Liver (tissue), 3 donors: Measurements from ENCODE around the gene PLXND1.

ENCODE experiments used
- CTCF ChIP-seq: fragments of 150-350 bp; IDR thresholded peaks from 2 replicates; pipeline ENCODE4 v1.5.1; 2017; ENCODE audit warnings: improper control_type of control experiment, low read depth, low read length; ENCODE audit not compliant: missing input control
- EGR1 ChIP-seq, 2 donors: IDR thresholded peaks; 2 replicates each; pipeline ENCODE4 v1.6.1; 2016 to 2018; ENCODE audit warnings: antibody characterized with exemption in 2 of 2, low read depth in 2 of 2
- FOXA1 ChIP-seq: IDR thresholded peaks from 2 replicates; pipeline ENCODE4 v1.6.1; 2016; ENCODE audit warnings: antibody characterized with exemption
- GABPA ChIP-seq, 2 donors: IDR thresholded peaks in 1 of 2; conservative IDR thresholded peaks in 1 of 2; 2 replicates each; pipeline ENCODE4 v1.6.1; 2016; ENCODE audit warnings: antibody characterized with exemption in 2 of 2, mild to moderate bottlenecking in 1 of 2, moderate library complexity in 1 of 2
- HNF4G ChIP-seq: IDR thresholded peaks from 2 replicates; pipeline ENCODE4 v1.6.1; 2016; ENCODE audit warnings: antibody characterized with exemption
- JUND ChIP-seq, 2 donors: IDR thresholded peaks; 2 replicates each; pipeline ENCODE4 v1.6.1; 2016; ENCODE audit warnings: antibody characterized with exemption in 2 of 2
- MAX ChIP-seq: IDR thresholded peaks from 2 replicates; pipeline ENCODE4 v1.6.1; 2016; ENCODE audit warnings: antibody characterized with exemption
- NR2F2 ChIP-seq: IDR thresholded peaks from 2 replicates; pipeline ENCODE4 v1.6.1; 2016; ENCODE audit warnings: antibody characterized with exemption
- RAD21 ChIP-seq, 2 donors: IDR thresholded peaks; 2 replicates each; pipeline ENCODE4 v1.6.1; 2016; ENCODE audit warnings: antibody characterized with exemption in 2 of 2, mild to moderate bottlenecking in 2 of 2
- REST ChIP-seq: IDR thresholded peaks from 2 replicates; pipeline ENCODE4 v1.6.1; 2016; ENCODE audit warnings: antibody characterized with exemption, mild to moderate bottlenecking
- RXRA ChIP-seq, 2 donors: IDR thresholded peaks; 2 replicates each; pipeline ENCODE4 v1.6.1; 2017 to 2018; ENCODE audit warnings: antibody characterized with exemption in 2 of 2, mild to moderate bottlenecking in 1 of 2
- YY1 ChIP-seq: IDR thresholded peaks from 2 replicates; pipeline ENCODE4 v1.6.1; 2016; ENCODE audit warnings: antibody characterized with exemption, mild to moderate bottlenecking
- ZBTB33 ChIP-seq: IDR thresholded peaks from 2 replicates; pipeline ENCODE4 v1.6.1; 2016; ENCODE audit warnings: antibody characterized with exemption
- donor health status: healthy.
- donor health status: healthy.

GRCh38 chr3:129519449-129519848 lies 87.0 kb downstream of the PLXND1 start:
- TF ChIP-seq CTCF (no peak), JUND (IDR thresholded peaks at IDR 0.05) (no peak), ZBTB33 (no peak), RXRA (IDR thresholded peaks at IDR 0.05) (no peak), YY1 (no peak), REST (no peak), RAD21 (IDR thresholded peaks at IDR 0.05) (no peak), GABPA (IDR thresholded peaks at IDR 0.05 in 1 of 2, conservative IDR thresholded peaks at IDR 0.05 in 1 of 2) (no peak), NR2F2 (no peak), MAX (no peak), EGR1 (IDR thresholded peaks at IDR 0.05; ENCODE audit: low read depth in 2 of 2) (no peak), FOXA1 (no peak), HNF4G (no peak)
